Measurements from ENCODE around the gene MAST4. TPM values are rescaled to one million over a fixed set of nuclear protein-coding genes. Genes with fewer than 3 reads are reported as not detected.

The MAST4 gene
- polyA plus RNA-seq, 1 donor, result 10.6 TPM

GRCh38 chr5:66958980-66959641, 362.9 kb downstream of the MAST4 start:
- peak; percentile 22 for DNase-seq (ENCODE audit: low read depth)

- no peak for DNase-seq (ENCODE audit: low read depth)
Measured at GRCh38 chr5:66959653-66960052, 363.5 kb downstream of the MAST4 start.

GRCh38 chr5:66960369-66961137, 364.4 kb downstream of the MAST4 start:
- DNase-seq (ENCODE audit: low read depth), result no peak

GRCh38 chr5:66963559-66963971, 367.4 kb downstream of the MAST4 start:
- DNase-seq (ENCODE audit: low read depth), result no peak

GRCh38 chr5:66966439-66966838, 370.2 kb downstream of the MAST4 start:
- no peak for DNase-seq (ENCODE audit: low read depth)

- DNase-seq (ENCODE audit: low read depth), result no peak
Measured at GRCh38 chr5:66967102-66967501, 370.9 kb downstream of the MAST4 start.

GRCh38 chr5:66967826-66968262, 371.7 kb downstream of the MAST4 start:
- no peak for DNase-seq (ENCODE audit: low read depth)

- DNase-seq (ENCODE audit: low read depth), result no peak
Measured at GRCh38 chr5:66969484-66969883, 373.3 kb downstream of the MAST4 start.

- no peak for DNase-seq (ENCODE audit: low read depth)
Measured at GRCh38 chr5:66969963-66970362, 373.8 kb downstream of the MAST4 start.

GRCh38 chr5:66972004-66972403, 375.8 kb downstream of the MAST4 start:
- no peak for DNase-seq (ENCODE audit: low read depth)

- DNase-seq (ENCODE audit: low read depth), result no peak
Measured at GRCh38 chr5:66974256-66974655, 378.1 kb downstream of the MAST4 start.

GRCh38 chr5:66976108-66976507, 379.9 kb downstream of the MAST4 start:
- DNase-seq (ENCODE audit: low read depth), result no peak

GRCh38 chr5:66979738-66980137, 383.5 kb downstream of the MAST4 start:
- no peak for DNase-seq (ENCODE audit: low read depth)

- no peak for DNase-seq (ENCODE audit: low read depth)
Measured at GRCh38 chr5:66981266-66982055, 385.3 kb downstream of the MAST4 start.

- no peak for DNase-seq (ENCODE audit: low read depth)
Measured at GRCh38 chr5:66982056-66982387, 385.8 kb downstream of the MAST4 start.

GRCh38 chr5:66982470-66982869, 386.3 kb downstream of the MAST4 start:
- DNase-seq (ENCODE audit: low read depth), result no peak

GRCh38 chr5:66985417-66985816, 389.2 kb downstream of the MAST4 start:
- DNase-seq (ENCODE audit: low read depth), result no peak

- no peak for DNase-seq (ENCODE audit: low read depth)
Measured at GRCh38 chr5:66986009-66986408, 389.8 kb downstream of the MAST4 start.

GRCh38 chr5:66986534-66986933, 390.3 kb downstream of the MAST4 start:
- DNase-seq (ENCODE audit: low read depth), result no peak

GRCh38 chr5:66987126-66987525, 390.9 kb downstream of the MAST4 start:
- DNase-seq (ENCODE audit: low read depth), result no peak

- no peak for DNase-seq (ENCODE audit: low read depth)
Measured at GRCh38 chr5:66987540-66987939, 391.3 kb downstream of the MAST4 start.
